ENCODE measurements around the gene RAD21L1.

The RAD21L1 gene

GRCh38 chr20:1229541-1229940 lies 3.7 kb downstream of the RAD21L1 start:
- no peak for DNase-seq (ENCODE audit: insufficient read length, low spot score)
- FAIRE-seq = no peak
- TF ChIP-seq CTCF (IDR thresholded peaks at IDR 0.05; ENCODE audit: insufficient read depth, missing control alignments) = no peak

- FAIRE-seq (no peak), DNase-seq (ENCODE audit: insufficient read length, low spot score) (no peak)
- TF ChIP-seq CTCF (IDR thresholded peaks at IDR 0.05; ENCODE audit: insufficient read depth, missing control alignments) = no peak
Observed at GRCh38 chr20:1232286-1233111, 6.7 kb downstream of the RAD21L1 start.

- FAIRE-seq = no peak
- no peak for DNase-seq (ENCODE audit: insufficient read length, low spot score)
- TF ChIP-seq CTCF (IDR thresholded peaks at IDR 0.05; ENCODE audit: insufficient read depth, missing control alignments) = no peak
Observed at GRCh38 chr20:1240549-1240948, 14.7 kb downstream of the RAD21L1 start.

GRCh38 chr20:1241456-1241855 lies 15.6 kb downstream of the RAD21L1 start:
- TF ChIP-seq CTCF (IDR thresholded peaks at IDR 0.05; ENCODE audit: insufficient read depth, missing control alignments) = no peak
- DNase-seq (ENCODE audit: insufficient read length, low spot score) = no peak
- no peak for FAIRE-seq

- no peak for TF ChIP-seq CTCF (IDR thresholded peaks at IDR 0.05; ENCODE audit: insufficient read depth, missing control alignments)
- DNase-seq (ENCODE audit: insufficient read length, low spot score) (no peak), FAIRE-seq (no peak)
Observed at GRCh38 chr20:1242099-1242498, 16.3 kb downstream of the RAD21L1 start.

- FAIRE-seq (no peak), DNase-seq (ENCODE audit: insufficient read length, low spot score) (no peak)
- TF ChIP-seq CTCF (IDR thresholded peaks at IDR 0.05; ENCODE audit: insufficient read depth, missing control alignments) = no peak
Observed at GRCh38 chr20:1242530-1242929, 16.7 kb downstream of the RAD21L1 start.

- no peak for TF ChIP-seq CTCF (IDR thresholded peaks at IDR 0.05; ENCODE audit: insufficient read depth, missing control alignments)
- DNase-seq (ENCODE audit: insufficient read length, low spot score) = no peak
- FAIRE-seq = no peak
Observed at GRCh38 chr20:1245578-1245977, 19.7 kb downstream of the RAD21L1 start.

All from D721Med (cell line).